HEK293 (cell line): ENCODE data around the gene ACAN.

Experiments used
- CTCF ChIA-PET: fragments of 350-600 bp; formaldehyde crosslinking; extraction: SDS; loops from one replicate; lab custom pipeline; 2021; ENCODE audit warnings: antibody characterized with exemption; lab: Yijun Ruan, JAX
- POLR2A ChIA-PET: fragments of 300-600 bp; formaldehyde crosslinking; extraction: SDS; loops from one replicate; lab custom pipeline; 2020; ENCODE audit warnings: antibody characterized with exemption, inconsistent platforms; lab: Yijun Ruan, JAX
- H3K27ac ChIP-seq: fragments of 200-500 bp; sonication (Bioruptor generic); 2 replicates; pipeline ENCODE4 v1.5.1; 2014; ENCODE audit warnings: low read depth, low read length, control low read depth, inconsistent platforms; ENCODE audit errors: extremely low read depth
- H3K36me3 ChIP-seq, 2 experiments: fragments of 200-500 bp in 1 of 2; sonication (Bioruptor generic) in 1 of 2; 1 replicate in 1 of 2; 2 replicates in 1 of 2; pipeline ENCODE4 v1.5.1; 2014 to 2017; ENCODE audit warnings: inconsistent platforms in 2 of 2, low read length in 2 of 2; ENCODE audit not compliant: control insufficient read depth in 2 of 2, insufficient read depth in 1 of 2
- H3K4me1 ChIP-seq: fragments of 200-500 bp; sonication (Bioruptor generic); 2 replicates; pipeline ENCODE4 v1.5.1; 2014; ENCODE audit warnings: mild to moderate bottlenecking, low read length, inconsistent platforms; ENCODE audit not compliant: control insufficient read depth, insufficient read depth
- H3K4me3 ChIP-seq: 2 replicates; pipeline ENCODE4 v1.5.1; 2011; ENCODE audit warnings: low read depth, mild to moderate bottlenecking, control low read depth, low read length, moderate library complexity
- H3K9me3 ChIP-seq: fragments of 200-500 bp; sonication (Bioruptor generic); 2 replicates; pipeline ENCODE4 v1.5.1; 2014; ENCODE audit warnings: low read depth, low read length, inconsistent platforms; ENCODE audit not compliant: control insufficient read depth, insufficient read depth
- AEBP2 ChIP-seq: fragments of 450-650 bp; formaldehyde crosslinking; IDR thresholded peaks from 2 replicates; pipeline ENCODE4 v1.5.1; 2016; ENCODE audit warnings: missing biosample characterization, missing genetic modification characterization, borderline replicate concordance
- GLIS1 ChIP-seq: fragments of 450-650 bp; formaldehyde crosslinking; IDR thresholded peaks from 2 replicates; pipeline ENCODE4 v1.5.1; 2016; ENCODE audit warnings: missing biosample characterization, missing genetic modification characterization
- GLIS2 ChIP-seq: fragments of 450-650 bp; formaldehyde crosslinking; IDR thresholded peaks from 2 replicates; pipeline ENCODE4 v1.5.1; 2016; ENCODE audit warnings: missing biosample characterization, missing genetic modification characterization
- HIC1 ChIP-seq: fragments of 450-650 bp; formaldehyde crosslinking; IDR thresholded peaks from 2 replicates; pipeline ENCODE4 v1.5.1; 2016; ENCODE audit warnings: missing biosample characterization, missing genetic modification characterization
- ZBTB26 ChIP-seq: fragments of 450-650 bp; formaldehyde crosslinking; optimal IDR thresholded peaks from 2 replicates; pipeline ENCODE3; 2016; ENCODE audit warnings: missing biosample characterization, mild to moderate bottlenecking, missing genetic modification characterization
- ZNF138 ChIP-seq: fragments of 450-650 bp; formaldehyde crosslinking; IDR thresholded peaks from 2 replicates; pipeline ENCODE4 v1.5.1; 2016; ENCODE audit warnings: missing biosample characterization, missing genetic modification characterization, borderline replicate concordance
- ZNF146 ChIP-seq: fragments of 450-650 bp; formaldehyde crosslinking; IDR thresholded peaks from 2 replicates; pipeline ENCODE4 v1.5.1; 2016; ENCODE audit warnings: missing biosample characterization, missing genetic modification characterization
- ZNF148 ChIP-seq: fragments of 450-650 bp; formaldehyde crosslinking; IDR thresholded peaks from 2 replicates; pipeline ENCODE4 v1.5.0; 2017; ENCODE audit warnings: missing biosample characterization, missing genetic modification characterization, borderline replicate concordance
- ZNF266 ChIP-seq: fragments of 450-650 bp; formaldehyde crosslinking; IDR thresholded peaks from 2 replicates; pipeline ENCODE4 v1.5.1; 2016; ENCODE audit warnings: missing biosample characterization, missing genetic modification characterization, low read depth
- ZNF354C ChIP-seq: fragments of 450-650 bp; formaldehyde crosslinking; IDR thresholded peaks from 2 replicates; pipeline ENCODE4 v1.5.1; 2016; ENCODE audit warnings: missing biosample characterization, missing genetic modification characterization, low read depth, borderline replicate concordance
- ZNF362 ChIP-seq: fragments of 450-650 bp; formaldehyde crosslinking; IDR thresholded peaks from 2 replicates; pipeline ENCODE4 v1.5.1; 2016; ENCODE audit warnings: missing biosample characterization, missing genetic modification characterization
- ZNF514 ChIP-seq: fragments of 450-650 bp; formaldehyde crosslinking; IDR thresholded peaks from 2 replicates; pipeline ENCODE4 v1.5.1; 2016; ENCODE audit warnings: missing biosample characterization, missing genetic modification characterization
- ZNF544 ChIP-seq: fragments of 450-650 bp; formaldehyde crosslinking; IDR thresholded peaks from 2 replicates; pipeline ENCODE4 v1.5.0; 2017; ENCODE audit warnings: missing biosample characterization, missing genetic modification characterization
- ZNF555 ChIP-seq: fragments of 450-650 bp; formaldehyde crosslinking; conservative IDR thresholded peaks from 2 replicates; pipeline ENCODE4 v1.5.1; 2017; ENCODE audit warnings: missing biosample characterization, mild to moderate bottlenecking, missing genetic modification characterization, inconsistent platforms
- ZNF610 ChIP-seq: fragments of 450-650 bp; formaldehyde crosslinking; IDR thresholded peaks from 2 replicates; pipeline ENCODE4 v1.5.1; 2016; ENCODE audit warnings: missing biosample characterization, missing genetic modification characterization, borderline replicate concordance
- ZNF677 ChIP-seq: fragments of 450-650 bp; IDR thresholded peaks from 2 replicates; pipeline ENCODE4 v1.5.0; 2018; ENCODE audit warnings: missing biosample characterization, mild to moderate bottlenecking, missing genetic modification characterization, moderate library complexity
- ZNF747 ChIP-seq: fragments of 450-650 bp; formaldehyde crosslinking; IDR thresholded peaks from 2 replicates; pipeline ENCODE4 v1.5.1; 2016; ENCODE audit warnings: missing biosample characterization, missing genetic modification characterization
- ZNF76 ChIP-seq: fragments of 450-650 bp; formaldehyde crosslinking; IDR thresholded peaks from 2 replicates; pipeline ENCODE4; 2016; ENCODE audit warnings: low read depth, missing biosample characterization, missing genetic modification characterization, borderline replicate concordance
- ZSCAN23 ChIP-seq: fragments of 450-650 bp; formaldehyde crosslinking; IDR thresholded peaks from 2 replicates; pipeline ENCODE4 v1.5.1; 2016; ENCODE audit warnings: missing biosample characterization, missing genetic modification characterization
- TF ChIP-seq, protein P1 (sequence below): fragments of 450-650 bp; formaldehyde crosslinking; IDR thresholded peaks from 2 replicates; pipeline ENCODE4 v1.5.1; 2016; ENCODE audit warnings: missing biosample characterization, missing genetic modification characterization
- TF ChIP-seq, protein P2 (sequence below): fragments of 450-650 bp; formaldehyde crosslinking; IDR thresholded peaks from 2 replicates; pipeline ENCODE4 v1.5.1; 2016; ENCODE audit warnings: missing biosample characterization, missing genetic modification characterization

ACAN gene

GRCh38 chr15:88888719-88889118 lies 85.5 kb downstream of the ACAN start:
- POLR2A ChIA-PET = no interaction called here
- Histone ChIP-seq H3K9me3 (no peaks in the 10 kb centered on the region), H3K4me3 (no peak overlapping the region), H3K36me3 (no peaks in the 10 kb centered on the region; a peak in 1 of 3 replicates), H3K27ac (no peak overlapping the region), H3K4me1 (no peaks in the 10 kb centered on the region)
- CTCF ChIA-PET = interaction anchor here (0.8 to 2.3 kb wide), 3 partner anchors 8 to 285 kb away, joined by 3 to 14 read pairs (median 3); no protein-coding TSS in a partner anchor
- TF ChIP-seq GLIS2 (tag by site-specific recombination) (no peak), ZBTB26 (tag by site-specific recombination) (no peak), HIC1 (tag by site-specific recombination) (no peak), AEBP2 (tag by site-specific recombination) (no peak), ZNF555 (tag by site-specific recombination) (no peak), ZNF544 (tag by site-specific recombination) (no peak), ZNF138 (tag by site-specific recombination) (no peak), ZNF514 (tag by site-specific recombination) (no peak), ZNF610 (tag by site-specific recombination) (no peak), ZNF146 (tag by site-specific recombination) (no peak), ZNF76 (tag by site-specific recombination) (no peak), ZNF354C (tag by site-specific recombination) (no peak), ZNF362 (tag by site-specific recombination) (no peak), ZNF677 (tag by site-specific recombination) (no peak), GLIS1 (tag by site-specific recombination) (no peak)
- TF ChIP-seq, protein P1, sequence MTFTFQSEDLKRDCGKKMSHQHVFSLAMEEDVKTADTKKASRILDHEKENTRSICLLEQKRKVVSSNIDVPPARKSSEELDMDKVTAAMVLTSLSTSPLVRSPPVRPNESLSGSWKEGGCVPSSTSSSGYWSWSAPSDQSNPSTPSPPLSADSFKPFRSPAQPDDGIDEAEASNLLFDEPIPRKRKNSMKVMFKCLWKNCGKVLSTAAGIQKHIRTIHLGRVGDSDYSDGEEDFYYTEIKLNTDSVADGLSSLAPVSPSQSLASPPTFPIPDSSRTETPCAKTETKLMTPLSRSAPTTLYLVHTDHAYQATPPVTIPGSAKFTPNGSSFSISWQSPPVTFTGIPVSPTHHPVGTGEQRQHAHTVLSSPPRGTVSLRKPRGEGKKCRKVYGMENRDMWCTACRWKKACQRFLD (tag by site-specific recombination) = no peak

GRCh38 chr15:88890495-88890894 lies 87.3 kb downstream of the ACAN start:
- peaks cover 5% of the 10 kb centered on the region for H3K4me1 ChIP-seq
- no peaks in the 10 kb centered on the region; a peak in 1 of 3 replicates for H3K36me3 ChIP-seq
- POLR2A ChIA-PET = interaction anchor here (0.7 kb wide), 1 partner anchor 71 kb away, joined by 3 read pairs; no protein-coding TSS in a partner anchor
- CTCF ChIA-PET = interaction anchor here (0.5 to 1.6 kb wide), 5 partner anchors 12 to 306 kb away, joined by 3 to 6 read pairs (median 3); no protein-coding TSS in a partner anchor
- no peak overlapping the region for H3K27ac ChIP-seq
- H3K9me3 ChIP-seq = no peaks in the 10 kb centered on the region
- no peak overlapping the region for H3K4me3 ChIP-seq
- TF ChIP-seq ZNF266 (tag by site-specific recombination) (no peak), ZNF148 (no peak), ZNF747 (no peak), ZSCAN23 (tag by site-specific recombination) (no peak)
- TF ChIP-seq, protein P2, sequence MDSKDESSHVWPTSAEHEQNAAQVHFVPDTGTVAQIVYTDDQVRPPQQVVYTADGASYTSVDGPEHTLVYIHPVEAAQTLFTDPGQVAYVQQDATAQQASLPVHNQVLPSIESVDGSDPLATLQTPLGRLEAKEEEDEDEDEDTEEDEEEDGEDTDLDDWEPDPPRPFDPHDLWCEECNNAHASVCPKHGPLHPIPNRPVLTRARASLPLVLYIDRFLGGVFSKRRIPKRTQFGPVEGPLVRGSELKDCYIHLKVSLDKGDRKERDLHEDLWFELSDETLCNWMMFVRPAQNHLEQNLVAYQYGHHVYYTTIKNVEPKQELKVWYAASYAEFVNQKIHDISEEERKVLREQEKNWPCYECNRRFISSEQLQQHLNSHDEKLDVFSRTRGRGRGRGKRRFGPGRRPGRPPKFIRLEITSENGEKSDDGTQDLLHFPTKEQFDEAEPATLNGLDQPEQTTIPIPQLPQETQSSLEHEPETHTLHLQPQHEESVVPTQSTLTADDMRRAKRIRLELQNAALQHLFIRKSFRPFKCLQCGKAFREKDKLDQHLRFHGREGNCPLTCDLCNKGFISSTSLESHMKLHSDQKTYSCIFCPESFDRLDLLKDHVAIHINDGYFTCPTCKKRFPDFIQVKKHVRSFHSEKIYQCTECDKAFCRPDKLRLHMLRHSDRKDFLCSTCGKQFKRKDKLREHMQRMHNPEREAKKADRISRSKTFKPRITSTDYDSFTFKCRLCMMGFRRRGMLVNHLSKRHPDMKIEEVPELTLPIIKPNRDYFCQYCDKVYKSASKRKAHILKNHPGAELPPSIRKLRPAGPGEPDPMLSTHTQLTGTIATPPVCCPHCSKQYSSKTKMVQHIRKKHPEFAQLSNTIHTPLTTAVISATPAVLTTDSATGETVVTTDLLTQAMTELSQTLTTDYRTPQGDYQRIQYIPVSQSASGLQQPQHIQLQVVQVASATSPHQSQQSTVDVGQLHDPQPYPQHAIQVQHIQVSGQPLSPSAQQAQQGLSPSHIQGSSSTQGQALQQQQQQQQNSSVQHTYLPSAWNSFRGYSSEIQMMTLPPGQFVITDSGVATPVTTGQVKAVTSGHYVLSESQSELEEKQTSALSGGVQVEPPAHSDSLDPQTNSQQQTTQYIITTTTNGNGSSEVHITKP = no peak
